Measurements from ENCODE around the gene SMNDC1. TPM values are rescaled to one million over a fixed set of nuclear protein-coding genes. Genes with fewer than 3 reads are reported as not detected.

SMNDC1 gene
- total RNA-seq, 1 experiment from 2014 or later, result 48.2 TPM

DNA sequence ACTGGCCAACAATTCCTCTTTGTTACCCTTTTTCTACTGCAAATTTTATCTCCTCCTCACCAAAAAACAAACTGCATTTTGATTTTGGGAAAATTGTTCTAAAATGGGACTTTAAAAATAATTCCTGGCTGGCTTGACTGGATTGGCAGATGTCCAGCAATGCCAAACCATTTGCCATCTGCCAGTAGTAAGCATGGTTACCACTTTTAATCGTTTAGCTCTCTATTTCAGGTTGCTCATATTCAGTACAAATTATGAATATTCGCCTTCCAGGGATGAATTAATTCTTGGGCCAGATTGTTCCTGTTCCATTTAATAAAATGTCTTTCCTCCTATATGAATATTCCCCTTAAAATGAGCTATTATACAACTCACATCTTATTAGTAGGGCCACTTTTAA is 35.7 kb downstream of the SMNDC1 start:
- intact Hi-C loops (cut with micrococcal nuclease), result no loop called here
- H3K4me3 Mint-ChIP-seq (ENCODE audit: unreplicated experiment), result no peak overlapping the region
- H3K36me3 Mint-ChIP-seq (ENCODE audit: insufficient read depth, unreplicated experiment), result peaks cover 5% of the 10 kb centered on the region
- no peaks in the 10 kb centered on the region for H3K27me3 Mint-ChIP-seq (ENCODE audit: insufficient read depth, unreplicated experiment)
- no peak overlapping the region for H3K27ac Mint-ChIP-seq (ENCODE audit: low read depth, unreplicated experiment)
- no peak for DNase-seq (ENCODE audit: unreplicated experiment)
- ChIA-PET CTCF (interaction anchor here (0.6 to 1.0 kb wide), 6 partner anchors 9 to 265 kb away, joined by 3 read pairs; no protein-coding TSS in a partner anchor), POLR2A (interaction anchor here (0.6 to 1.2 kb wide), 5 partner anchors 14 to 280 kb away, joined by 3 to 4 read pairs (median 4); no protein-coding TSS in a partner anchor)
- H3K4me1 Mint-ChIP-seq (ENCODE audit: insufficient read depth, unreplicated experiment), result peaks cover 16% of the 10 kb centered on the region
- no TSS peak for BruUV-seq (replicated peaks)
- TF ChIP-seq, protein P1, sequence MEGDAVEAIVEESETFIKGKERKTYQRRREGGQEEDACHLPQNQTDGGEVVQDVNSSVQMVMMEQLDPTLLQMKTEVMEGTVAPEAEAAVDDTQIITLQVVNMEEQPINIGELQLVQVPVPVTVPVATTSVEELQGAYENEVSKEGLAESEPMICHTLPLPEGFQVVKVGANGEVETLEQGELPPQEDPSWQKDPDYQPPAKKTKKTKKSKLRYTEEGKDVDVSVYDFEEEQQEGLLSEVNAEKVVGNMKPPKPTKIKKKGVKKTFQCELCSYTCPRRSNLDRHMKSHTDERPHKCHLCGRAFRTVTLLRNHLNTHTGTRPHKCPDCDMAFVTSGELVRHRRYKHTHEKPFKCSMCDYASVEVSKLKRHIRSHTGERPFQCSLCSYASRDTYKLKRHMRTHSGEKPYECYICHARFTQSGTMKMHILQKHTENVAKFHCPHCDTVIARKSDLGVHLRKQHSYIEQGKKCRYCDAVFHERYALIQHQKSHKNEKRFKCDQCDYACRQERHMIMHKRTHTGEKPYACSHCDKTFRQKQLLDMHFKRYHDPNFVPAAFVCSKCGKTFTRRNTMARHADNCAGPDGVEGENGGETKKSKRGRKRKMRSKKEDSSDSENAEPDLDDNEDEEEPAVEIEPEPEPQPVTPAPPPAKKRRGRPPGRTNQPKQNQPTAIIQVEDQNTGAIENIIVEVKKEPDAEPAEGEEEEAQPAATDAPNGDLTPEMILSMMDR (IDR thresholded peaks at IDR 0.05; ENCODE audit: unreplicated experiment), result no peak
- no peaks in the 10 kb centered on the region for H3K9me3 Mint-ChIP-seq (ENCODE audit: unreplicated experiment)

DNA sequence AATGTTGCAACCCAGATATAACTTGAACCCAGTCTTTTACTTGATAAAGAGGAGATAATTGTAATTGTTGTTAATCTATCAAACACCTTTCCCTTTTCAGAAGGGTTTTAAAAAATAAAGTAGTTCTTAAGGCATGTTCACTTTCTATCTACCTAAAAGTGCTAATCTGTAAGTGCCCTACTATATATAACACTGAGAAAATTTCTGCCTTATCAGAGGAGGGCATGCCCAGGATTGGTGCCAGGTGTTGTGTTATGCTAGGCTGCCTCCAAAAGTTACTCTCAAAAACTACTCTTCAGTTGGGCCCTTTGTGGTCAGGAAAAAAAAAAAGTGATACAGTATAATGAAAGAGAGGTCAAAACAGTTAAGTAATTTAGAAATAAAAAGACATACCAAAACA is 36.3 kb downstream of the SMNDC1 start:
- H3K36me3 Mint-ChIP-seq (ENCODE audit: insufficient read depth, unreplicated experiment), result peaks cover 5% of the 10 kb centered on the region
- H3K4me3 Mint-ChIP-seq (ENCODE audit: unreplicated experiment), result no peak overlapping the region
- no peak overlapping the region for H3K27ac Mint-ChIP-seq (ENCODE audit: low read depth, unreplicated experiment)
- CTCF ChIA-PET, result interaction anchor here (2.0 kb wide), 1 partner anchor 11 kb away, joined by 12 read pairs; no protein-coding TSS in a partner anchor
- no TSS peak for BruUV-seq (replicated peaks)
- H3K27me3 Mint-ChIP-seq (ENCODE audit: insufficient read depth, unreplicated experiment), result no peaks in the 10 kb centered on the region
- peaks cover 17% of the 10 kb centered on the region for H3K4me1 Mint-ChIP-seq (ENCODE audit: insufficient read depth, unreplicated experiment)
- TF ChIP-seq, protein P1 (IDR thresholded peaks at IDR 0.05; ENCODE audit: unreplicated experiment), result no peak
- no peaks in the 10 kb centered on the region for H3K9me3 Mint-ChIP-seq (ENCODE audit: unreplicated experiment)
- intact Hi-C loops (cut with micrococcal nuclease), result no loop called here
- POLR2A ChIA-PET, result no interaction called here
- DNase-seq (ENCODE audit: unreplicated experiment), result no peak

GRCh38 chr10:110267276-110267675 is 37.4 kb downstream of the SMNDC1 start:
- no peaks in the 10 kb centered on the region for H3K27me3 Mint-ChIP-seq (ENCODE audit: insufficient read depth, unreplicated experiment)
- H3K27ac Mint-ChIP-seq (ENCODE audit: low read depth, unreplicated experiment), result no peak overlapping the region
- BruUV-seq (replicated peaks), result no TSS peak
- H3K4me1 Mint-ChIP-seq (ENCODE audit: insufficient read depth, unreplicated experiment), result peaks cover 15% of the 10 kb centered on the region
- no peak overlapping the region for H3K4me3 Mint-ChIP-seq (ENCODE audit: unreplicated experiment)
- DNase-seq (ENCODE audit: unreplicated experiment), result no peak
- POLR2A ChIA-PET, result interaction anchor here (0.6 kb wide), 2 partner anchors 21 to 653 kb away, joined by 3 read pairs; no protein-coding TSS in a partner anchor
- intact Hi-C loops (cut with micrococcal nuclease), result no loop called here
- H3K9me3 Mint-ChIP-seq (ENCODE audit: unreplicated experiment), result no peaks in the 10 kb centered on the region
- H3K36me3 Mint-ChIP-seq (ENCODE audit: insufficient read depth, unreplicated experiment), result peaks cover 5% of the 10 kb centered on the region
- TF ChIP-seq, protein P1 (IDR thresholded peaks at IDR 0.05; ENCODE audit: unreplicated experiment), result no peak
- CTCF ChIA-PET, result interaction anchor here (0.6 to 2.0 kb wide), 4 partner anchors 12 to 1614 kb away, joined by 3 to 12 read pairs (median 3); no protein-coding TSS in a partner anchor

GRCh38 chr10:110265573-110266193 is 39.0 kb downstream of the SMNDC1 start:
- ChIA-PET POLR2A (no interaction called here), CTCF (no interaction called here)
- intact Hi-C loops (cut with micrococcal nuclease), result no loop called here
- TF ChIP-seq, protein P1 (IDR thresholded peaks at IDR 0.05; ENCODE audit: unreplicated experiment), result no peak
- H3K36me3 Mint-ChIP-seq (ENCODE audit: insufficient read depth, unreplicated experiment), result peaks cover 5% of the 10 kb centered on the region
- no peaks in the 10 kb centered on the region for H3K9me3 Mint-ChIP-seq (ENCODE audit: unreplicated experiment)
- H3K4me3 Mint-ChIP-seq (ENCODE audit: unreplicated experiment), result no peak overlapping the region
- peaks cover 22% of the 10 kb centered on the region for H3K4me1 Mint-ChIP-seq (ENCODE audit: insufficient read depth, unreplicated experiment)
- no peaks in the 10 kb centered on the region for H3K27me3 Mint-ChIP-seq (ENCODE audit: insufficient read depth, unreplicated experiment)
- DNase-seq (ENCODE audit: unreplicated experiment), result no peak
- no peak overlapping the region for H3K27ac Mint-ChIP-seq (ENCODE audit: low read depth, unreplicated experiment)
- BruUV-seq (replicated peaks), result no TSS peak

Data from MCF 10A (cell line).